Caco-2 (cell line): ENCODE results near the gene PVR. TPM values are rescaled to one million over a fixed set of nuclear protein-coding genes. Genes with fewer than 3 reads are reported as not detected.

Experiments used
- BruUV-seq: library from RNA; stranded (reverse); fragments of 400-500 nt; replicated peaks from 2 replicates; lab custom pipeline; 2021; lab: Mats Ljungman, UMichigan
- CTCF ChIA-PET: fragments of 300-600 bp; sonication (Branson Sonifier 250); formaldehyde crosslinking; loops from one replicate; lab custom pipeline; 2022; ENCODE audit warnings: antibody characterized with exemption; lab: Charles Lee
- POLR2A ChIA-PET: fragments of 300-600 bp; sonication (Branson Sonifier 250); formaldehyde crosslinking; loops from one replicate; lab custom pipeline; 2022; ENCODE audit warnings: antibody characterized with exemption; lab: Charles Lee
- DNase-seq, 2 experiments: peaks; one replicate each; pipeline versions ENCODE4 v3.0.0 to v3.0.0-alpha.2; 2020 to 2022
- H3K27me3 ChIP-seq: replicated peaks from 2 replicates; pipeline ENCODE4 v1.6.0; 2011; ENCODE audit warnings: low read length; ENCODE audit not compliant: control insufficient read depth, insufficient read depth
- H3K36me3 ChIP-seq: 2 replicates; pipeline ENCODE4 v1.5.1; 2011; ENCODE audit warnings: low read length; ENCODE audit not compliant: control insufficient read depth, insufficient read depth
- H3K4me1 ChIP-seq: fragments of 250-450 bp; sonication (Bioruptor Pico); 2 replicates; pipeline ENCODE4 v1.5.1; 2020; ENCODE audit warnings: mild to moderate bottlenecking
- H3K4me3 ChIP-seq: 2 replicates; pipeline ENCODE4 v1.5.1; 2011; ENCODE audit warnings: low read depth, mild to moderate bottlenecking, control low read depth, low read length
- H3K9me3 ChIP-seq: fragments of 250-450 bp; sonication (Bioruptor Pico); 2 replicates; pipeline ENCODE4 v1.5.1; 2020; ENCODE audit warnings: mild to moderate bottlenecking, moderate library complexity
- H3K27ac Mint-ChIP-seq: one replicate; pipeline ENCODE4 v1.8.0; 2022; ENCODE audit warnings: mixed read lengths; ENCODE audit not compliant: unreplicated experiment
- H3K27me3 Mint-ChIP-seq: one replicate; pipeline ENCODE4 v1.8.0; 2022; ENCODE audit warnings: mixed read lengths; ENCODE audit not compliant: insufficient read depth, unreplicated experiment
- H3K36me3 Mint-ChIP-seq: one replicate; pipeline ENCODE4 v1.8.0; 2022; ENCODE audit warnings: mild to moderate bottlenecking, mixed read lengths; ENCODE audit not compliant: insufficient read depth, unreplicated experiment
- H3K4me1 Mint-ChIP-seq: one replicate; pipeline ENCODE4 v1.8.0; 2022; ENCODE audit warnings: low read depth, mixed read lengths; ENCODE audit not compliant: unreplicated experiment
- H3K4me3 Mint-ChIP-seq: one replicate; pipeline ENCODE4 v1.8.0; 2022; ENCODE audit warnings: mild to moderate bottlenecking, moderate library complexity, mixed read lengths; ENCODE audit not compliant: unreplicated experiment
- H3K9me3 Mint-ChIP-seq: one replicate; pipeline ENCODE4 v1.8.0; 2022; ENCODE audit warnings: mixed read lengths; ENCODE audit not compliant: unreplicated experiment
- CTCF ChIP-seq, 2 experiments: fragments of 200-600 bp in 1 of 2; IDR thresholded peaks; 1 replicate in 1 of 2; 2 replicates in 1 of 2; pipeline versions ENCODE4 v1.5.1 to v1.8.0; 2011 to 2022; ENCODE audit warnings: antibody characterized with exemption in 1 of 2, control low read depth in 1 of 2, inconsistent platforms in 1 of 2, low read depth in 1 of 2, low read length in 1 of 2, mild to moderate bottlenecking in 1 of 2, moderate library complexity in 1 of 2; ENCODE audit not compliant: insufficient read depth in 1 of 2, severe bottlenecking in 1 of 2, unreplicated experiment in 1 of 2
- intact Hi-C: fragments of 100-400 bp; cut with micrococcal nuclease; formaldehyde crosslinking; loops from one replicate; pipeline ENCODE4 v1.10.0; 2022; ENCODE audit not compliant: unreplicated experiment
- total RNA-seq: library from RNA; stranded (reverse); gene quantifications from 2 replicates; pipeline ENCODE4 v1.2.3, GENCODE V29; 2022

PVR gene
- total RNA-seq, 1 experiment from 2014 or later = 86.5 TPM

GRCh38 chr19:44692379-44692721 is 48.6 kb downstream of the PVR start:
- H3K27me3 ChIP-seq = no peaks in the 10 kb centered on the region
- Mint-ChIP-seq H3K4me1 (peaks cover 40% of the 10 kb centered on the region), H3K27ac (peak overlapping the region; percentile 15), H3K27me3 (no peaks in the 10 kb centered on the region), H3K36me3 (peaks cover 20% of the 10 kb centered on the region), H3K4me3 (no peak overlapping the region), H3K9me3 (peaks cover 8% of the 10 kb centered on the region)
- H3K36me3 ChIP-seq = no peaks in the 10 kb centered on the region
- DNase-seq = no peak
- POLR2A ChIA-PET = no interaction called here
- BruUV-seq = no TSS peak
- no peak overlapping the region for H3K4me3 ChIP-seq
- peaks cover 4% of the 10 kb centered on the region; the same call in 1 of the 2 replicates for H3K9me3 ChIP-seq
- CTCF ChIA-PET = interaction anchor here (5.7 kb wide), 1 partner anchor 79 kb away, joined by 46 read pairs; no protein-coding TSS in a partner anchor
- H3K4me1 ChIP-seq = peaks cover 57% of the 10 kb centered on the region
- intact Hi-C loops = loop anchor here (10.0 kb wide), 1 partner anchor 152 kb away; the partner anchor contains the start of gene NECTIN2
- TF ChIP-seq CTCF (IDR thresholded peaks at IDR 0.05; ENCODE audit: insufficient read depth in 1 of 2, low read depth in 1 of 2, low read length in 1 of 2, severe bottlenecking in 1 of 2, unreplicated experiment in 1 of 2) = no peak

GRCh38 chr19:44694184-44694579 is 50.5 kb downstream of the PVR start:
- peaks cover 8% of the 10 kb centered on the region for H3K9me3 Mint-ChIP-seq
- Histone ChIP-seq H3K36me3 (no peaks in the 10 kb centered on the region), H3K27me3 (no peaks in the 10 kb centered on the region), H3K4me1 (peaks cover 60% of the 10 kb centered on the region), H3K9me3 (peaks cover 4% of the 10 kb centered on the region; the same call in 1 of the 2 replicates), H3K4me3 (no peak overlapping the region)
- H3K27ac Mint-ChIP-seq = peak overlapping the region; percentile 98
- H3K4me1 Mint-ChIP-seq = peaks cover 49% of the 10 kb centered on the region
- TF ChIP-seq CTCF (IDR thresholded peaks at IDR 0.05; ENCODE audit: insufficient read depth in 1 of 2, low read depth in 1 of 2, low read length in 1 of 2, severe bottlenecking in 1 of 2, unreplicated experiment in 1 of 2) = no peak
- BruUV-seq = no TSS peak
- no peak for DNase-seq
- H3K27me3 Mint-ChIP-seq = no peaks in the 10 kb centered on the region
- peaks cover 20% of the 10 kb centered on the region for H3K36me3 Mint-ChIP-seq
- intact Hi-C loops = loop anchor here (2.0 to 10.0 kb wide), 2 partner anchors 53 to 151 kb away; partner anchors contain the start of gene NECTIN2
- no peak overlapping the region for H3K4me3 Mint-ChIP-seq
- ChIA-PET POLR2A (interaction anchor here (0.9 to 2.2 kb wide), 7 partner anchors 24 to 221 kb away, joined by 4 to 8 read pairs (median 5); partner anchors contain the start of genes APOC1, CBLC, NECTIN2 and PVR), CTCF (interaction anchor here (1.0 to 2.5 kb wide), 7 partner anchors 30 to 152 kb away, joined by 4 to 23 read pairs (median 6); partner anchors contain the start of genes BCAM, CBLC and NECTIN2)

GRCh38 chr19:44696939-44697669 is 53.4 kb downstream of the PVR start:
- Mint-ChIP-seq H3K27ac (peak overlapping the region; percentile 57), H3K36me3 (peaks cover 20% of the 10 kb centered on the region), H3K4me1 (peaks cover 40% of the 10 kb centered on the region), H3K27me3 (no peaks in the 10 kb centered on the region), H3K4me3 (no peak overlapping the region), H3K9me3 (peaks cover 8% of the 10 kb centered on the region)
- intact Hi-C loops = loop anchor here (10.0 kb wide), 1 partner anchor 148 kb away; the partner anchor contains the start of gene NECTIN2
- Histone ChIP-seq H3K4me3 (no peak overlapping the region), H3K36me3 (no peaks in the 10 kb centered on the region), H3K4me1 (peaks cover 47% of the 10 kb centered on the region), H3K9me3 (peaks cover 4% of the 10 kb centered on the region; the same call in 1 of the 2 replicates), H3K27me3 (no peaks in the 10 kb centered on the region)
- ChIA-PET POLR2A (no interaction called here), CTCF (interaction anchor here (0.6 kb wide), 1 partner anchor 48 kb away, joined by 6 read pairs; no protein-coding TSS in a partner anchor)
- no TSS peak for BruUV-seq
- DNase-seq = no peak
- TF ChIP-seq CTCF (IDR thresholded peaks at IDR 0.05; ENCODE audit: insufficient read depth in 1 of 2, low read depth in 1 of 2, low read length in 1 of 2, severe bottlenecking in 1 of 2, unreplicated experiment in 1 of 2) = no peak
